ENCODE measurements around the gene BRINP3.

Gene BRINP3

DNA sequence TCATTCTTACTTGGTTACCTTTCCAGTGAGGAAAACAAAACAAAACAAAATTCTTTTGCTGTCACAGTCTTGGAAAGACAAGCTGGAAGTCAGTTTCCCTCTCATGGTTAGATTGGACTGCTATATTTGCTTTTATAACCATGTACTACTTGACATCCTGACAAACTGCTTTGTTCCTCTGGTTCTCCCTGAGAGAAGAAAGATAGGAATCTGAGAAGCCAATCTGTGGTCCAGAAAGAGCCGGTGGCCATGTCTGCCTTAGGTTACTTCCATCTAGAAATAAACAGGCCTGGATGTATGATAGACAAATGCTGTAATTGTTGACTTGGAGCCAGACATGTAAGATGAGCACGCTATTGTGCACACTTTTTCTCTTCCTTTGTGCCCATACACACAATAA, 330.0 kb downstream of the BRINP3 start:
- no peaks in the 10 kb centered on the region for H4K20me1 ChIP-seq (ENCODE audit: insufficient read depth, low read length)
- H3K27ac ChIP-seq (ENCODE audit: low read depth, low read length, poor library complexity, severe bottlenecking): no peak overlapping the region
- no peaks in the 10 kb centered on the region for H3K79me2 ChIP-seq (ENCODE audit: insufficient read depth, low read length)
- TF ChIP-seq EZH2 (IDR thresholded peaks at IDR 0.05; ENCODE audit: borderline replicate concordance, low read length): no peak
- TF ChIP-seq, protein P1, sequence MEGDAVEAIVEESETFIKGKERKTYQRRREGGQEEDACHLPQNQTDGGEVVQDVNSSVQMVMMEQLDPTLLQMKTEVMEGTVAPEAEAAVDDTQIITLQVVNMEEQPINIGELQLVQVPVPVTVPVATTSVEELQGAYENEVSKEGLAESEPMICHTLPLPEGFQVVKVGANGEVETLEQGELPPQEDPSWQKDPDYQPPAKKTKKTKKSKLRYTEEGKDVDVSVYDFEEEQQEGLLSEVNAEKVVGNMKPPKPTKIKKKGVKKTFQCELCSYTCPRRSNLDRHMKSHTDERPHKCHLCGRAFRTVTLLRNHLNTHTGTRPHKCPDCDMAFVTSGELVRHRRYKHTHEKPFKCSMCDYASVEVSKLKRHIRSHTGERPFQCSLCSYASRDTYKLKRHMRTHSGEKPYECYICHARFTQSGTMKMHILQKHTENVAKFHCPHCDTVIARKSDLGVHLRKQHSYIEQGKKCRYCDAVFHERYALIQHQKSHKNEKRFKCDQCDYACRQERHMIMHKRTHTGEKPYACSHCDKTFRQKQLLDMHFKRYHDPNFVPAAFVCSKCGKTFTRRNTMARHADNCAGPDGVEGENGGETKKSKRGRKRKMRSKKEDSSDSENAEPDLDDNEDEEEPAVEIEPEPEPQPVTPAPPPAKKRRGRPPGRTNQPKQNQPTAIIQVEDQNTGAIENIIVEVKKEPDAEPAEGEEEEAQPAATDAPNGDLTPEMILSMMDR (IDR thresholded peaks at IDR 0.05; ENCODE audit: low read length): no peak
- no peaks in the 10 kb centered on the region for H3K9me3 ChIP-seq (ENCODE audit: low read length)
- H3K4me2 ChIP-seq (ENCODE audit: low read length): no peak overlapping the region
- no peaks in the 10 kb centered on the region for H3K27me3 ChIP-seq (ENCODE audit: insufficient read depth, low read length)
- H3K4me1 ChIP-seq (ENCODE audit: insufficient read depth, low read length, severe bottlenecking): no peaks in the 10 kb centered on the region
- no peaks in the 10 kb centered on the region for H3F3A ChIP-seq (ENCODE audit: insufficient read depth, low read length)
- H2AFZ ChIP-seq (ENCODE audit: low read length): no peak overlapping the region
- no peaks in the 10 kb centered on the region for H3K36me3 ChIP-seq (ENCODE audit: insufficient read depth, low read length)
- no peak overlapping the region for H3K9ac ChIP-seq (ENCODE audit: low read length)
- no peak overlapping the region for H3K4me3 ChIP-seq (ENCODE audit: low read depth, low read length, poor library complexity, severe bottlenecking)
- no peaks in the 10 kb centered on the region for H3K9me2 ChIP-seq (ENCODE audit: low read depth, low read length)

DNA sequence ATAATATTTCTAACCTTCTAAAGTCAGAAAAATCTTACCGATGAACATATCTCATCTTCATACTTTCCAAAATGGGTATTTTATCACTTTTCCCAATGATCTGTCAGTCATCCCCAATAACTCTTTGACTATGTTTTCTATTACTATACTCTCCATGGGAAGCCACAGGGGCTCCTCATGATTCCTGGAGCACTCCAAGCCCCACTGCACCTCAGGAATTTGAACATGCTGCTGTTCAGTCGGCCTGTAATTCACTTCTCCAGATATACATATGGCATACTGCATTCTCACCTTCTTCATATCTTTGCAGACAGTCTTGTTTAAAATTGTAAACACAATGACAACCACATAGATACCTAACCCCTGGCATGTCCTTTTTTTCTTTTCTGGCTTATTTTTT, 333.0 kb downstream of the BRINP3 start:
- no peak overlapping the region for H3K4me3 ChIP-seq (ENCODE audit: low read depth, low read length, poor library complexity, severe bottlenecking)
- TF ChIP-seq, protein P1 (IDR thresholded peaks at IDR 0.05; ENCODE audit: low read length): no peak
- no peaks in the 10 kb centered on the region for H3K27me3 ChIP-seq (ENCODE audit: insufficient read depth, low read length)
- no peaks in the 10 kb centered on the region for H3K79me2 ChIP-seq (ENCODE audit: insufficient read depth, low read length)
- H3K9ac ChIP-seq (ENCODE audit: low read length): no peak overlapping the region
- H4K20me1 ChIP-seq (ENCODE audit: insufficient read depth, low read length): no peaks in the 10 kb centered on the region
- no peaks in the 10 kb centered on the region for H3K4me1 ChIP-seq (ENCODE audit: insufficient read depth, low read length, severe bottlenecking)
- H2AFZ ChIP-seq (ENCODE audit: low read length): no peak overlapping the region
- H3K4me2 ChIP-seq (ENCODE audit: low read length): no peak overlapping the region
- no peaks in the 10 kb centered on the region for H3F3A ChIP-seq (ENCODE audit: insufficient read depth, low read length)
- no peaks in the 10 kb centered on the region for H3K36me3 ChIP-seq (ENCODE audit: insufficient read depth, low read length)
- H3K9me2 ChIP-seq (ENCODE audit: low read depth, low read length): no peaks in the 10 kb centered on the region
- H3K9me3 ChIP-seq (ENCODE audit: low read length): no peaks in the 10 kb centered on the region
- H3K27ac ChIP-seq (ENCODE audit: low read depth, low read length, poor library complexity, severe bottlenecking): no peak overlapping the region

DNA sequence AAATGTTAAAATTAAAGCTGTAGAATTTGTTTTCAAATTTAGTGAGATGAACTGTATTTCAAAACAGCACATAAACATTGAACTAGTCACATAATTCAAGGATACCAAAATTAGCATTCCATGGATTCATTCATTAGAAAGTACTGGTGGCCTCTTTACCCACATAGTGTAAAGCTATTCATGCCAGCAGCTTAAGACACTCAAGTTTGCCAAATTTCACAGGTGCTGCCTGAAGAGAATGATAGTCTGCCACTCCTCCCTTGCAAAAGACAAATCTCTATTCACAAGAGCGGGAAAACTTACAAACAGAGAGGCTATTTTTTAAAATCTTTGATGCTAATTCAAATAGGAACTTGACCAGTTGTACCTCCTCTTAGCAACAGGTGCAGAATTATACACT, 337.0 kb downstream of the BRINP3 start:
- no peak overlapping the region for H2AFZ ChIP-seq (ENCODE audit: low read length)
- H3K9ac ChIP-seq (ENCODE audit: low read length): no peak overlapping the region
- H3K9me2 ChIP-seq (ENCODE audit: low read depth, low read length): no peaks in the 10 kb centered on the region
- no peaks in the 10 kb centered on the region for H3K9me3 ChIP-seq (ENCODE audit: low read length)
- H3K36me3 ChIP-seq (ENCODE audit: insufficient read depth, low read length): no peaks in the 10 kb centered on the region
- no peaks in the 10 kb centered on the region for H3K79me2 ChIP-seq (ENCODE audit: insufficient read depth, low read length)
- no peaks in the 10 kb centered on the region for H4K20me1 ChIP-seq (ENCODE audit: insufficient read depth, low read length)
- no peaks in the 10 kb centered on the region for H3K27me3 ChIP-seq (ENCODE audit: insufficient read depth, low read length)
- H3K4me1 ChIP-seq (ENCODE audit: insufficient read depth, low read length, severe bottlenecking): no peaks in the 10 kb centered on the region
- TF ChIP-seq EZH2 (IDR thresholded peaks at IDR 0.05; ENCODE audit: borderline replicate concordance, low read length): no peak
- TF ChIP-seq, protein P1 (IDR thresholded peaks at IDR 0.05; ENCODE audit: low read length): no peak
- no peaks in the 10 kb centered on the region for H3F3A ChIP-seq (ENCODE audit: insufficient read depth, low read length)
- no peak overlapping the region for H3K4me2 ChIP-seq (ENCODE audit: low read length)
- no peak overlapping the region for H3K27ac ChIP-seq (ENCODE audit: low read depth, low read length, poor library complexity, severe bottlenecking)
- H3K4me3 ChIP-seq (ENCODE audit: low read depth, low read length, poor library complexity, severe bottlenecking): no peak overlapping the region
